CD4-positive, alpha-beta T cell treated with Interleukin-1 beta for 1 hour (primary cell): Measurements from ENCODE around the gene PTPRN2.
"Not testable (repeated sequence)": the region's sequence is repeated elsewhere in the genome, so short reads cannot be mapped to it uniquely, and the experiment has no call there.

Experiments used
- DNase-seq, 2 donors: peaks; one replicate each; pipeline ENCODE4 v3.0.0-alpha.2; 2020 to 2022

Gene PTPRN2

GRCh38 chr7:158530800-158531609, 56.6 kb downstream of the PTPRN2 start:
- DNase-seq = no peak

- DNase-seq = no peak
Measured at GRCh38 chr7:158529181-158530096, 58.2 kb downstream of the PTPRN2 start.

GRCh38 chr7:158527915-158528502, 59.6 kb downstream of the PTPRN2 start:
- DNase-seq = no peak

GRCh38 chr7:158527495-158527894, 60.1 kb downstream of the PTPRN2 start:
- DNase-seq = no peak

GRCh38 chr7:158527038-158527437, 60.6 kb downstream of the PTPRN2 start:
- no peak for DNase-seq

- no peak for DNase-seq
Measured at GRCh38 chr7:158526531-158526930, 61.1 kb downstream of the PTPRN2 start.

GRCh38 chr7:158525648-158526484, 61.8 kb downstream of the PTPRN2 start:
- no peak for DNase-seq

- no peak for DNase-seq
Measured at GRCh38 chr7:158524749-158525635, 62.6 kb downstream of the PTPRN2 start.

- DNase-seq = not testable (repeated sequence)
Measured at GRCh38 chr7:158524286-158524685, 63.3 kb downstream of the PTPRN2 start.

GRCh38 chr7:158523877-158524276, 63.7 kb downstream of the PTPRN2 start:
- not testable (repeated sequence) for DNase-seq

GRCh38 chr7:158523165-158523856, 64.3 kb downstream of the PTPRN2 start:
- DNase-seq = not testable (repeated sequence)

GRCh38 chr7:158521795-158522194, 65.8 kb downstream of the PTPRN2 start:
- not testable (repeated sequence) for DNase-seq

GRCh38 chr7:158520825-158521224, 66.8 kb downstream of the PTPRN2 start:
- DNase-seq = no peak

GRCh38 chr7:158519633-158520174, 67.9 kb downstream of the PTPRN2 start:
- DNase-seq = no peak

GRCh38 chr7:158518980-158519632, 68.5 kb downstream of the PTPRN2 start:
- DNase-seq = no peak

- DNase-seq = no peak
Measured at GRCh38 chr7:158517571-158517970, 70.1 kb downstream of the PTPRN2 start.

- no peak for DNase-seq
Measured at GRCh38 chr7:158517072-158517471, 70.6 kb downstream of the PTPRN2 start.

- no peak for DNase-seq
Measured at GRCh38 chr7:158516524-158516923, 71.1 kb downstream of the PTPRN2 start.

- DNase-seq = no peak
Measured at GRCh38 chr7:158512869-158513268, 74.8 kb downstream of the PTPRN2 start.

- no peak for DNase-seq
Measured at GRCh38 chr7:158512042-158512441, 75.6 kb downstream of the PTPRN2 start.
